Measurements from ENCODE around the gene UMAD1. TPM values are rescaled to one million over a fixed set of nuclear protein-coding genes. Genes with fewer than 3 reads are reported as not detected.

UMAD1 gene
- total and polyA plus RNA-seq, 2 donors (not counting 3 experiments of a cell fraction or from before 2014, with no cell fraction given): 5.6 to 6.6 TPM

DNA sequence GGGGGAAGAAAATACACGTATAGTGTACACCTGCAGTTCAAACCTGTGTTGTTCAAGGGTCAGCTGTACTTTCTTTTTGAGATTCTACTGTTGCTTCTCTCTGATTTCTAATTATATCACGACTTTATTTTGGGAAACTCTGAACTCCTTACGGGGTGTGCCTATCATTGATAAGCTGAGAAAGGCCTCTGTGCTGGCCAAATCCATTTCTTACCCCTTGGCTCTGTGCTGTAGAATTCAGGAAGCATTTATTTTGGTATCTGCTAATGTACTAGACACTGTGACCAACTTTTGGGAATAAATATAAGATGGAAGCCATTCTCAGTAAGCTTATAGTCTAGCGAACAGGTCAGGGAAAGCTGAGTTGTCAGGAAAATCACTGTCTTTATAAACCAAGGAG lies 104.7 kb downstream of the UMAD1 start:
- no peak overlapping the region for H2AFZ ChIP-seq (ENCODE audit: low read depth, low read length)

More for the DNA sequence above, 104.7 kb downstream of the UMAD1 start:
- CTCF ChIA-PET: interaction anchor here (0.6 to 1.8 kb wide), 4 partner anchors 9 to 64 kb away, joined by 3 to 10 read pairs (median 4); no protein-coding TSS in a partner anchor
- no peaks in the 10 kb centered on the region for H3K79me2 ChIP-seq (ENCODE audit: control insufficient read depth, insufficient read depth, low read length)
- no peak overlapping the region for H3K4me2 ChIP-seq (ENCODE audit: insufficient read depth, low read length)
- no TSS peak for BruUV-seq (replicated peaks)
- H3K4me3 ChIP-seq (replicated peaks in 1 of 3; ENCODE audit: insufficient read depth in 1 of 3, low read depth in 1 of 3, low read length in 3 of 3): no peak overlapping the region
- no peak for FAIRE-seq
- POLR2A ChIA-PET: no interaction called here
- H4K20me1 ChIP-seq (replicated peaks; ENCODE audit: control insufficient read depth, extremely low read depth, insufficient read depth, low read length): no peaks in the 10 kb centered on the region
- dilution Hi-C loops (cut with MboI; ENCODE audit: extremely low pct_ligation_motif_present, low sequenced_read_pairs): no loop called here
- intact Hi-C loops (cut with micrococcal nuclease): no loop called here
- H3K36me3 ChIP-seq (ENCODE audit: control insufficient read depth in 2 of 2, extremely low read depth in 1 of 2, insufficient read depth in 2 of 2, low read length in 2 of 2): no peaks in the 10 kb centered on the region
- DNase-seq (ENCODE audit: low read depth, low spot score): no peak
- H3K9me3 ChIP-seq (replicated peaks; ENCODE audit: control insufficient read depth, insufficient read depth, low read length): no peaks in the 10 kb centered on the region
- no peaks in the 10 kb centered on the region for H3K9me1 ChIP-seq (replicated peaks; ENCODE audit: control insufficient read depth, extremely low read depth, insufficient read depth, low read length)
- H3K27ac ChIP-seq (ENCODE audit: insufficient read depth, low read depth, low read length): no peak overlapping the region
- H3K27me3 ChIP-seq (ENCODE audit: control insufficient read depth in 2 of 2, insufficient read depth in 2 of 2, low read length in 2 of 2): no peaks in the 10 kb centered on the region
- no peak overlapping the region for H3K9ac ChIP-seq (replicated peaks; ENCODE audit: extremely low read depth, insufficient read depth, low read length)
- TF ChIP-seq POLR2AphosphoS5 (IDR thresholded peaks at IDR 0.05; ENCODE audit: insufficient read depth, low read depth, low read length) (no peak), MYC (IDR thresholded peaks at IDR 0.05; ENCODE audit: low read depth, low read length) (no peak), POLR2A (IDR thresholded peaks at IDR 0.05; ENCODE audit: low read depth, low read length) (no peak), GATA2 (IDR thresholded peaks at IDR 0.05; ENCODE audit: insufficient read depth, insufficient read length, low read depth, low read length) (no peak), JUN (IDR thresholded peaks at IDR 0.05; ENCODE audit: borderline replicate concordance, insufficient read depth, insufficient read length, low read depth) (no peak), EZH2 (IDR thresholded peaks at IDR 0.05; ENCODE audit: borderline replicate concordance, low read depth, low read length, severe bottlenecking) (no peak), MAX (IDR thresholded peaks at IDR 0.05; ENCODE audit: insufficient read depth, insufficient read length) (no peak), FOS (IDR thresholded peaks at IDR 0.05; ENCODE audit: borderline replicate concordance, insufficient read depth, low read length) (no peak)
- TF ChIP-seq, protein P1, sequence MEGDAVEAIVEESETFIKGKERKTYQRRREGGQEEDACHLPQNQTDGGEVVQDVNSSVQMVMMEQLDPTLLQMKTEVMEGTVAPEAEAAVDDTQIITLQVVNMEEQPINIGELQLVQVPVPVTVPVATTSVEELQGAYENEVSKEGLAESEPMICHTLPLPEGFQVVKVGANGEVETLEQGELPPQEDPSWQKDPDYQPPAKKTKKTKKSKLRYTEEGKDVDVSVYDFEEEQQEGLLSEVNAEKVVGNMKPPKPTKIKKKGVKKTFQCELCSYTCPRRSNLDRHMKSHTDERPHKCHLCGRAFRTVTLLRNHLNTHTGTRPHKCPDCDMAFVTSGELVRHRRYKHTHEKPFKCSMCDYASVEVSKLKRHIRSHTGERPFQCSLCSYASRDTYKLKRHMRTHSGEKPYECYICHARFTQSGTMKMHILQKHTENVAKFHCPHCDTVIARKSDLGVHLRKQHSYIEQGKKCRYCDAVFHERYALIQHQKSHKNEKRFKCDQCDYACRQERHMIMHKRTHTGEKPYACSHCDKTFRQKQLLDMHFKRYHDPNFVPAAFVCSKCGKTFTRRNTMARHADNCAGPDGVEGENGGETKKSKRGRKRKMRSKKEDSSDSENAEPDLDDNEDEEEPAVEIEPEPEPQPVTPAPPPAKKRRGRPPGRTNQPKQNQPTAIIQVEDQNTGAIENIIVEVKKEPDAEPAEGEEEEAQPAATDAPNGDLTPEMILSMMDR (IDR thresholded peaks at IDR 0.05; ENCODE audit: extremely low read depth in 1 of 2, insufficient read depth in 1 of 2, low read depth in 1 of 2, low read length in 2 of 2): no peak
- no peaks in the 10 kb centered on the region for H3K4me1 ChIP-seq (ENCODE audit: control insufficient read depth, extremely low read depth, insufficient read depth, low read length)
